ENCODE measurements around the gene PPIE. TPM values are rescaled to one million over a fixed set of nuclear protein-coding genes. Genes with fewer than 3 reads are reported as not detected.
A peak's percentile ranks its signal among the peaks of the same experiment; 100 is the strongest.

The PPIE gene
- total RNA-seq, 1 donor from 2014 or later, result 45.5 TPM

DNA sequence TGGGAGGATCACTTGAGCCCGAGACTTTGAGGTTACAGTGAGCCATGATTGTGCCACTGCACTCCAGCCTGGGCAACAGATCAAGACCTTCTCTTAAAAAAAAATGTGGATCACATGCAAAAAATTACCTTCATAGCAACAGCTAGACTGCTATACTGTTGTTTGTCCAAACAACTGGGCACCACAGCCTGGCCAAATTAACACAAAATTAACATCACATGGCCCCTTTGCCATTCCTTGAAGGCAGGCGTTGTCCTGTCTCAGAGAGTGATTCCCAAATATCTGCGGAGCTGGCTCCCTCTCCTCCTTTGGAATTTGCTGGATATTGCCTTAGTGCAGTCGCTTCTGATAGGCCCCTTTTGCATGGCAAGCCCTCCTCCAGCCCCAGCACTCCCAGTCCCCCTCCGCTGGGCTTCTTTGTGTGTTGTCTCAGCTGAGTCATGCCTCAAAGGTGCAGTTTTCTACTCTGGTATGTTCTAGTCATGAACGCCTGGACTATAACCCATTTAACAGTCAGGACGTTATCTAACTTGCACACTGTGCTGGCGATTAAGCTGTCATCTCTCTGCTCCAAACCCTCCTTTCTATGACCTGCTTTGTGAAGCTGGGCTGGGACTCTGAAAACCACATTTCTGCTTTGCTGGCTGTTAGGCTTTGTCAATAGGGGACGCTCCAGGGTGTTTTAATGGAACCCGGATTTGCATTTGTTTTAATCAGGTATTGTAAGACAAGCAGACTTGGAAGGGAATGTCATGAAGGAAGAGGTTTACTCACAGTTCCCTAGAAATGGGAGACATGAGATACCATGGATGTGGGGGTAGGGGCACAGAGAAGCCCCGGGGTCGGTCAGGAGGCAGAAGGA is 27.3 kb upstream of the PPIE start:
- Mint-ChIP-seq H3K27me3 (ENCODE audit: low read depth) (peaks cover 78% of the 10 kb centered on the region), H3K4me1 (peaks cover 5% of the 10 kb centered on the region), H3K9me3 (no peaks in the 10 kb centered on the region), H3K36me3 (no peaks in the 10 kb centered on the region), H3K27ac (no peak overlapping the region), H3K4me3 (no peak overlapping the region)
- TF ChIP-seq, protein P1, sequence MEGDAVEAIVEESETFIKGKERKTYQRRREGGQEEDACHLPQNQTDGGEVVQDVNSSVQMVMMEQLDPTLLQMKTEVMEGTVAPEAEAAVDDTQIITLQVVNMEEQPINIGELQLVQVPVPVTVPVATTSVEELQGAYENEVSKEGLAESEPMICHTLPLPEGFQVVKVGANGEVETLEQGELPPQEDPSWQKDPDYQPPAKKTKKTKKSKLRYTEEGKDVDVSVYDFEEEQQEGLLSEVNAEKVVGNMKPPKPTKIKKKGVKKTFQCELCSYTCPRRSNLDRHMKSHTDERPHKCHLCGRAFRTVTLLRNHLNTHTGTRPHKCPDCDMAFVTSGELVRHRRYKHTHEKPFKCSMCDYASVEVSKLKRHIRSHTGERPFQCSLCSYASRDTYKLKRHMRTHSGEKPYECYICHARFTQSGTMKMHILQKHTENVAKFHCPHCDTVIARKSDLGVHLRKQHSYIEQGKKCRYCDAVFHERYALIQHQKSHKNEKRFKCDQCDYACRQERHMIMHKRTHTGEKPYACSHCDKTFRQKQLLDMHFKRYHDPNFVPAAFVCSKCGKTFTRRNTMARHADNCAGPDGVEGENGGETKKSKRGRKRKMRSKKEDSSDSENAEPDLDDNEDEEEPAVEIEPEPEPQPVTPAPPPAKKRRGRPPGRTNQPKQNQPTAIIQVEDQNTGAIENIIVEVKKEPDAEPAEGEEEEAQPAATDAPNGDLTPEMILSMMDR (IDR thresholded peaks at IDR 0.05; ENCODE audit: unreplicated experiment), result no peak
- DNase-seq (ENCODE audit: low spot score in 2 of 2, unreplicated experiment in 2 of 2), result no peak

DNA sequence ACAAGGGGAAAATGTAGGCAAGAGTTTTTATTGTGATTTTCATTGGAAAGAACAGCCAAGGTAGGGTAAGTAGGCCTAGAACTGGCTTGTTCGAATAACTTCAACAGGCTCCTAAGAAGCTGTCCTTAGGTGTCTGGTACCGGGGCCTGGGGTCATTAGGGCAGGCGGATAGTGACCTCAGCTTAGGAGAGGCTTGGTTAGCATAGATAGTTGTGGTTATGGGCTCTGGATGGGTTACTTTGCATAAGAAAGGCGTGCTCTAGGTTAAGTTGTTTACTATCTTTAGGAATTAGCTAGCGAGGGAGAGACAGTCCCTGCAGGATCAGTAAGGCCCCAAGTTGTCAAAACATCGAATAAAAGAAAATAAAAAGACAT is 26.7 kb upstream of the PPIE start:
- Mint-ChIP-seq H3K9me3 (no peaks in the 10 kb centered on the region), H3K27ac (no peak overlapping the region), H3K4me3 (no peak overlapping the region), H3K27me3 (ENCODE audit: low read depth) (peaks cover 78% of the 10 kb centered on the region), H3K4me1 (peaks cover 5% of the 10 kb centered on the region), H3K36me3 (no peaks in the 10 kb centered on the region)
- DNase-seq (ENCODE audit: low spot score in 2 of 2, unreplicated experiment in 2 of 2), result no peak
- TF ChIP-seq, protein P1 (IDR thresholded peaks at IDR 0.05; ENCODE audit: unreplicated experiment), result no peak

DNA sequence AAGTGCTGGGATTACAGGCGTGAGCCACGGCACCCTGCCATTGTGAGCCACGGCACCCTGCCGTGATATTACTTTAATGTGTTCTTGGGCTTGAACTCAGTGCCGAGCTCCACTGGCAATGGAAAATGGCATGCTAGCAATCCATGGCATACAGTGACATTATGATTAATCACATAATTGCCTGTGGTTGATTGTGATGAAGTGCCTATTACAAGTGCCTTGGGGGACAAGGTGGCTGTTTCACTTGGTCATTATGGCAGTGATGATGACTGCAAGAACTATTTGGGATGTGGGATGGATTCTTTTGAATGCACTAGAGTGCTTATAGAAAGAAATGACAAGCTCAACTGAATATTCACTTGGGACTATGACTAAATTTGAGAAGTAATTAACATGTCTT is 25.1 kb upstream of the PPIE start:
- H3K27me3 Mint-ChIP-seq (ENCODE audit: low read depth), result peaks cover 83% of the 10 kb centered on the region
- peaks cover 5% of the 10 kb centered on the region for H3K4me1 Mint-ChIP-seq
- DNase-seq (ENCODE audit: low spot score in 2 of 2, unreplicated experiment in 2 of 2), result no peak
- no peaks in the 10 kb centered on the region for H3K36me3 Mint-ChIP-seq
- no peaks in the 10 kb centered on the region for H3K9me3 Mint-ChIP-seq
- TF ChIP-seq, protein P1 (IDR thresholded peaks at IDR 0.05; ENCODE audit: unreplicated experiment), result no peak
- no peak overlapping the region for H3K27ac Mint-ChIP-seq
- H3K4me3 Mint-ChIP-seq, result no peak overlapping the region

DNA sequence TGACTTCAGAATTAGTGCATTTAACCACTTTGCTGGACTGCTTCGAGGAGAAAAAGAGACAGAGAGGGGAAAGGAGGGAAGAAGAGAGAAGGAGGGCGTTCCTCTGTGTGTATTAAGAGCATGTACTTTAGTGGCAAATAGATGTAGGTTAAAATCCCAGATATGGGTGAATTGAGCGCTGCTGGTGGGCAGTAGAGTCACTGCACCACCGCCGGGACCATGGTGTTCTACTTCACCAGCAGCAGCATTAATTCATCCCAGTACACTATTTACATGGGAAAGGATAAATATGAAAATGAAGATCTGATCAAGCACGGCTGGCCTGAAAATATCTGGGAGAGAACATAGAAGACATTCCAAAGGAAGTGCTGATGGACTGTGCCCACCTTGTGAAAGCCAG is 20.9 kb upstream of the PPIE start:
- Mint-ChIP-seq H3K27me3 (ENCODE audit: low read depth) (peaks cover 84% of the 10 kb centered on the region), H3K4me3 (no peak overlapping the region), H3K27ac (no peak overlapping the region), H3K4me1 (no peaks in the 10 kb centered on the region), H3K9me3 (no peaks in the 10 kb centered on the region), H3K36me3 (no peaks in the 10 kb centered on the region)
- TF ChIP-seq, protein P1 (IDR thresholded peaks at IDR 0.05; ENCODE audit: unreplicated experiment), result no peak
- DNase-seq (ENCODE audit: low spot score in 2 of 2, unreplicated experiment in 2 of 2), result no peak

DNA sequence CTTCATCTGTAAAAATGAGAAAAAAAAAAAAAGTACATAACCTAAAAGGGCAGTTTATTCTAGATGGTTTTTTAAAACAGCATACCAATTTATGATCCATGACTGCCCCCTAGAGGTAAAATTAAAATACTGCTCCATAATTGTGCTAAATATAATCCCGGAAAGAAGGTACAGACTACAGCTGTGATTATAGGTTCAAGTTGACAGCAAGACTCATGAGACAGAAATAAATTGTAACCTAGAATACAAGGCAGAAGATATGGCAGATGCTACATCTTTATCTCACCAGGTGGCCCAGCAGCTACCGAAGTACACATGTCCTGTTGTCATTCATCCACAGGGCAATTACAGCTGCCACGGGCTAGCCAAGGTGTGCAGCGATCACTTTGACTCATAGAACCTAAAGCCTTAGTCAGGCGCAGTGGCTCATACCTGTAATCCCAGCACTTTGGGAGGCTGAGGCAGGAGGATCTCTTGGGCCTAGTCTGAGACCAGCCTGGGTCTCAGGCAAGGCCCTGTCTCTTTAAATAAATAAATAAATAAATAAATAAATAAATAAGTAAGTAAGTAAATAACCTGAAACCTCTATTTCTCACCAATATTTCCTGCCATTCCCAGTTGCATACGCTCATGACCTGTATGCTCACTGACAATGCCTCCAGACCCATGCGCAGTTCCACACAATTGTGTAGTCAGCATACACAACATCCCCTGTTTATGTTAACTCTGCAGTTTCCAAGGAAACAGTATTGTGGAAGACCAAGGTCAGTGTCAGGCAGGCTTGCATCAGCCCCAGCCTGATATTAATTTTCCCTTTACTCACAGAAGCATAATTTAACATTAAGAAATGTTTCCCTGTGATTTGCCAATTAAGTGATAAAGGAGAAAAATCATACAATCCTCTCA is 18.3 kb upstream of the PPIE start:
- H3K4me1 Mint-ChIP-seq, result no peaks in the 10 kb centered on the region
- TF ChIP-seq, protein P1 (IDR thresholded peaks at IDR 0.05; ENCODE audit: unreplicated experiment), result peak; percentile 91
- no peak for DNase-seq (ENCODE audit: low spot score in 2 of 2, unreplicated experiment in 2 of 2)
- H3K4me3 Mint-ChIP-seq, result no peak overlapping the region
- H3K9me3 Mint-ChIP-seq, result no peaks in the 10 kb centered on the region
- H3K27me3 Mint-ChIP-seq (ENCODE audit: low read depth), result peaks cover 82% of the 10 kb centered on the region
- no peaks in the 10 kb centered on the region for H3K36me3 Mint-ChIP-seq
- no peak overlapping the region for H3K27ac Mint-ChIP-seq
